NCI-H1417 treated with DMSO at 0.1 percent for 48 hours (cell line): ENCODE results near the gene GDI1.

Source experiments
- DNase-seq: peaks from one replicate; lab custom pipeline; 2025; lab: John Stamatoyannopoulos, UW

The GDI1 gene

DNA sequence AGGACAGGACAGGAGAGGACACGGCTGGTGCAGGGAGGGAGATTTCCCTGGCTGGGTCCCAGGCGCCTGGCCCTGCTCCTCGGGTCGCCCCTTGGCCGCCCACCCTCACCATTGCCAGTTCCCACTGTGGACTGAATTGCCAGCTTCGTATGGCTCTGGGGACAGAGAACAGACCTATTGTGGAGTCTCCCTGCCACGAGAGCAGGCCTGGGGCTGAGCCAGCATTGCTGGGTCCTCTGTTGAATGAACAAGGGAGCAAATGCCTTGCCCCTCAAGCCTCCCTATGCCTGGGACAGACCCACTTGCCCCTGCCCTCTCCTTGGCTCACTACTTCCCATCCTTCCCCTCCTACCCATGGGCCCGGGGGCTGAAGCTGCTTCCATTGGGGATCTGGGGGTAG lies 25.4 kb downstream of the GDI1 start:
- DNase-seq, result no peak

DNA sequence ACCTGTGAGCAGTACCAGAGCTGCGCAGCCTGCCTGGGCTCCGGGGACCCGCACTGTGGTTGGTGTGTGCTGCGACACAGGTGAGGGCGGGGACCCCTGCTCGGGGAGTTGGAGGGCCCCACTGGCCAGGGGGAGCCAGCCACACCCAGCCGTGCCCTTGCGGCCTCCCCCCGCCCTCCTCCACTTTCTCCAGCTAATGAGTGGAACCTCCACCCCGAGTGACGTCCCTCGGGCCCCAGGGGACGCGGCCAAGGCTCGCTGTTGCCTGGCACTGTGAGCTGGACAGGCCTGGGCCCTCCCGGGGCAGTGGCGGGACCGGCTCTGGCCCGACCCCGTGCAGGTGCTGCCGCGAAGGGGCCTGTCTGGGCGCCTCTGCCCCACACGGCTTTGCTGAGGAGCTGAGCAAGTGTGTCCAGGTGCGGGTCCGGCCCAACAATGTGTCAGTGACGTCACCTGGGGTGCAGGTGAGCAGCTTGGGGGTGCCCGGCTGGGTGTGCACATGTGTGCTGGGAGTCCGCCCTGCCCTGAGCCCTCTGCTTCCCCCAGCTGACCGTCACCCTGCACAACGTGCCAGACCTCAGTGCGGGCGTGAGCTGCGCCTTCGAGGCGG lies 26.8 kb downstream of the GDI1 start:
- DNase-seq, result no peak

DNA sequence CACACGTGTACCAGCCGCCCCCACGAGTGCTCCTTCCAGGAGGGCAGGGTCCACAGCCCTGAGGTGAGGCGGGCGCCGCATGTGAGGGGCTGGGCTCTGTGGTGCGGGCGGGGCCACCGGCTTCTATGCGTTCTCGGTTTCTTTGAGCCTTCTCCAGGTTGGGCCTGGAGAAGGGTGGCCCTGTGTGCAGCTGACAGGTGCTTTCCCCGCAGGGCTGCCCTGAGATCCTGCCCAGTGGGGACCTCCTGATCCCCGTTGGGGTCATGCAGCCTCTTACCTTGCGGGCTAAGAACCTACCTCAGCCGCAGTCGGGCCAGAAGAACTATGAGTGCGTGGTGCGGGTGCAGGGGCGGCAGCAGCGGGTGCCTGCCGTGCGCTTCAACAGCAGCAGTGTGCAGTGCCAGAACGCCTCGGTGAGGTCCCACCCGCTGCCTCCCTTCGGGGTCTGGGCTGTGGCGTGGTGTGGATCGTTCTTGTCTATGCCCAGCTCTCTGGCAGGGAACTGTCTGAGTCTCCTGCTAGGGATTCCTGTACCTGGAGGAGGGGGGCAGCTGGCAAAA lies 27.9 kb downstream of the GDI1 start:
- no peak for DNase-seq

DNA sequence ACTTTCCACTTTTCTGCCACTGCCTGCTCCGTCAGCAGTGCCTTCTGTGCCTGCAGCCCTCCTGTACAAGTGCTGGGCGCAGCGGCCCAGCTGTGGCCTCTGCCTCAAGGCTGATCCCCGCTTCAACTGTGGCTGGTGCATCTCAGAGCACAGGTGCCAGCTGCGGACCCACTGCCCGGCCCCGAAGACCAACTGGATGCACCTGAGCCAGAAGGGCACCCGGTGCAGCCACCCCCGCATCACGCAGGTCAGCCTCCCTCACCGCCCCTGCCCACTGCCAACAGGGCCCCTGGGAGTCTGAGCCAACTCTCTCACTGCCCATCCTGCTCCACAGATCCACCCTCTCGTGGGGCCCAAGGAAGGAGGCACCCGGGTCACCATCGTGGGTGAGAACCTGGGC lies 28.6 kb downstream of the GDI1 start:
- DNase-seq, result no peak

DNA sequence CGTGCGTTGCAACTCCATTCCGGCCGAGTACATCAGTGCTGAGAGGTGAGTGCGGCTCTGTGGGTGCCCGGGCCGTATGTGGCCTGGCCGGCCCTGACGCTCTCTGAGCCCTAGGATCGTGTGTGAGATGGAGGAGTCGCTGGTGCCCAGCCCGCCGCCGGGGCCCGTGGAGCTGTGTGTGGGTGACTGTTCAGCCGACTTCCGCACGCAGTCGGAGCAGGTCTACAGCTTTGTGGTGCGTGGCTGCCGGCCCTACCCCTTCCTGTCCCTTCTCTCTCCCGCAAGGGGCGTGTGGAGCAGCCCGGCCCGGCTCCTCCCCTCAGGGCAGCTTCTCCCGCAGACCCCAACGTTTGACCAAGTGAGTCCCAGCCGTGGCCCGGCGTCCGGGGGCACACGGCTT lies 29.1 kb downstream of the GDI1 start:
- no peak for DNase-seq

DNA sequence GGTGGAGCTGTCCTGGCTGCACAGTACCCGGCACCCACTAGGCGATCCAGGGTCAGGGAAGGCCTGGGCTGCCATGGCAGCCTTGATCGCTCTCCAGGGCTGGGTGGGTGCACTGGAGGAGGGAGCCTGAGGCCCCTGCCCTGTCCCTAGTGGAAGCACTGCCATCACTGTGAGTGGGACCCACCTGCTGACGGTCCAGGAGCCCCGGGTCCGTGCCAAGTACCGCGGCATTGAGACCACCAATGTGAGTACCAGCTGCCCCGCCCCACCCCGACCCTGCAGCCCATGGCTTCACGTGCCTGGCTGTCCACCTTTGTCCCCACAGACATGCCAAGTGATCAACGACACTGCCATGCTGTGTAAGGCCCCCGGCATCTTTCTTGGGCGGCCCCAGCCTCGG lies 30.0 kb downstream of the GDI1 start:
- no peak for DNase-seq

DNA sequence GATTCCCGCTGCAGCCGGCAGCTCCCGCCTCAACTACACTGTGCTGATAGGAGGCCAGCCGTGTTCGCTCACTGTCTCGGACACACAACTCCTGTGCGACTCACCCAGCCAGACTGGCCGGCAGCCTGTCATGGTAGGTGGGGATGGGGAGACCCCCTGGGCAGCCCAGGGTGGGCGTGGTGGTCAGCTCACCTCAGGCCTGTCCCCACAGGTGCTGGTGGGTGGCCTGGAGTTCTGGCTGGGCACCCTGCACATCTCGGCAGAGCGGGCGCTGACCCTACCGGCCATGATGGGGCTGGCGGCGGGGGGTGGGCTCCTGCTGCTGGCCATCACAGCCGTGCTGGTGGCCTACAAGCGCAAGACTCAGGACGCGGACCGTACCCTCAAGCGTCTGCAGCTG lies 30.6 kb downstream of the GDI1 start:
- DNase-seq, result no peak

DNA sequence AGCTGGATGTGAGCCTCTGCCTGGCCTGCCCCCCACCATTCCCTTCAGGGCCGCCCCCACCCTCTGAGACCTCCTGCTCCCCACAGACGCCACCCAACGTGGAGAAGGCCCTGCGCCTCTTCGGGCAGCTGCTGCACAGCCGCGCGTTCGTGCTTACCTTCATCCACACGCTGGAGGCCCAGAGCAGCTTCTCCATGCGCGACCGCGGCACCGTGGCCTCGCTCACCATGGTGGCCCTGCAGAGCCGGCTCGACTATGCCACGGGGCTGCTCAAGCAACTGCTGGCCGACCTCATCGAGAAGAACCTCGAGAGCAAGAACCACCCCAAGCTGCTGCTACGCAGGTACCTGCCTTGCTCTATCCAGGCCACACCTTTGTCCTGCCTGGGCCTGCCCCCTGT lies 31.3 kb downstream of the GDI1 start:
- DNase-seq, result no peak

DNA sequence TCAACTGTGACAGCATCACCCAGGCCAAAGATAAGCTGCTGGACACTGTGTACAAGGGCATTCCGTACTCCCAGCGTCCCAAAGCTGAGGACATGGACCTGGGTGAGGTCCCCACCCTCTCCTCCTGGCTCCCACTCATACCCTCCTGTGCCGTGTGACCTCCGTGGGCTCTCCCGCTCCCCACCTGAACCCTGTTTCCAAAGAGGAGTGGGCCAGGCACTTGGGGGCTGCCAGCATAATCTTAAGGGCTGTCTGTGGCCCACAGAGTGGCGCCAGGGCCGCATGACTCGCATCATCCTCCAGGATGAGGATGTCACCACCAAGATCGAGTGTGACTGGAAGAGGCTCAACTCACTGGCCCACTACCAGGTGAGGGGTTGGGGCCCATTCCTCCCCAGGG lies 32.2 kb downstream of the GDI1 start:
- no peak for DNase-seq

DNA sequence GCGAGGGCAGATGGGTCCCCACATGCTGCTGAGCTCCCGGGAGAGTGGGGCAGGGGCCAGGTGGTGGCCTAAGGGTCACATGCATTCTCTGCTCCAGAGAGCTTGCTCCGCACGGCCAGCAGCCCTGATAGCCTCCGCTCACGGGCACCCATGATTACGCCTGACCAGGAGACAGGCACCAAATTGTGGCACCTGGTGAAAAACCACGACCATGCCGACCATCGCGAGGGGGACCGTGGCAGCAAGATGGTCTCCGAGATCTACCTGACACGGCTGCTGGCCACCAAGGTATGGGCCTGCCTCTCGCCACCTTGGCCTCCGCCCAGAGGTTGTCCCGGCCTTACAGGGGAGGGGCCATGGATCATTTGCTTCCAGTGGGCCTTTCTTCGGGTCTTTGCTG lies 32.9 kb downstream of the GDI1 start:
- DNase-seq, result no peak

DNA sequence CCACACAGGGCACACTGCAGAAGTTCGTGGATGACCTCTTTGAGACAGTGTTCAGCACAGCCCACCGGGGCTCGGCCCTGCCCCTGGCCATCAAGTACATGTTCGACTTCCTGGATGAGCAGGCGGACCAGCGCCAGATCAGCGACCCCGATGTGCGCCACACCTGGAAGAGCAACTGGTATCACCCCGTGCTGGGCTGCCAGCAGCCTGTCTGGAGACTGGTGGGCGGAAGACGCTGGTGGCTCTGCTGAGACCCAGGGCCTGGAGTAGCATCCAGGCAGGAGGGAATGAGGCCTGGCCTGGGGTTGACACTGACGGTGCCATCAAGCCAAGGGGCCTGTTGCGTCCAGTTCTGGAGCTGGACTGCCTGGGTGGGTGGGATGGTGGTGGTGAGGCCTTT lies 33.5 kb downstream of the GDI1 start:
- DNase-seq, result no peak

DNA sequence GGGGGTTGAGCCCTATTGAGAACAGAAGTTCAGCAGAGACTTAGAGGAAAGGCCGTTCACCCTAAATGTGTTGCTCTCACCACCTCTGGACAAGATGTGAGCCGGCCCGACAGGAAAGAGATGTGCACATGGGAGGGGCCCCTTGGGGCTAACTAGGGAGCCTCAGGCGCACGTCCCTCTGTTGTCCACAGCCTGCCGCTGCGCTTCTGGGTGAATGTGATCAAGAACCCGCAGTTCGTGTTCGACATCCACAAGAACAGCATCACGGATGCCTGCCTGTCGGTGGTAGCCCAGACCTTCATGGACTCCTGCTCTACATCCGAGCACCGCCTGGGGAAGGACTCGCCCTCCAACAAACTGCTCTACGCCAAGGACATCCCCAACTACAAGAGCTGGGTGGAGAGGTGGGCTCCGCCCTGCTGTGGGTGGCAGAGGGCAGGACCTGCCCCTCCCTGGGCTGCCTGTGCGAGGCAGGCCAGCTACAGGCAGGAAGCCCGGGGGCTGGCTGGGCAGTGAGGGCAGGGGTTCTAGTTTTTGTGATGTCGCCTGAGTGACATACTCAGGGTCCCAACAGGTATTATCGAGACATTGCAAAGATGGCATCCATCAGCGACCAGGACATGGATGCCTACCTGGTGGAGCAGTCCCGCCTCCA lies 34.1 kb downstream of the GDI1 start:
- no peak for DNase-seq

DNA sequence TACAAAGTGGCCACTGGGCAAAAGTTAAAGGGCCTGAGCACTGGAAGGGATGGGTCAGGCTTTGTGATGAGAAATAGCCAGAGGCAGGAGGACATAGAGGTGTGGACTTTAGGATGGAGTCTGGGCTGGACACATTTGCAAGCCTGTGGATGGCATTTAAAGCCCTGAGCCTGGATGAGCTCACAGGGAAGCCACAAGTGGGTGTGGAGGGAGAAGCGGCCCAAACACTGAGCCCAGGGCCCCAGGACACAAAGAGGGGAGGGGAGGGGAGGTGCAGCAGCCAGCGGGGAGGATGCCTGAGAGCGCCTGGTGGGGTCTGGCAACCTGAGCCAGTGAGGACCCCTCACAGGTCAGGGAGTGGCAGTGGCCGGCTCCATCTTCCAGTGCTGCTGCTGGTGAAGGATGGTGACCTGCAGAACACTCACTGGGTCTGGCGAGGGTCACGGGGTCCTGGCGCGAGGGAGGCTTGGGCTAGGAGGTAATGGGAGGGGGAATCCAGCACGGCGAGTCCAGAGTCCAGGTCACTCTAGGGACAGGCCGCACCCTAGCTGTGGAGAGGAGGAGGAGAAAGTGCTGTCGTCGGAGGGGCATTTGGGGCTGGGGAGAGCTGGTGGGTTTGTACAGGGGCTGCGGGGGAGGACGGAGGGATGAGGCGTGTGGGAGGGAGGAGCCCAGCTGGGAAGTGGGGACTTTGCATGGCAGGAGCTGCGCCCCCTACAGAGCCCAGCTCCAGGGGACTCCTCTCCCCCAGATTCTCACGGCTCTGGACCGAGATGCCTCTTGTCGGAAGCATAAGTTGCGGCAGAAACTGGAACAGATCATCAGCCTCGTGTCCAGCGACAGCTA lies 35.1 kb downstream of the GDI1 start:
- DNase-seq, result no peak

DNA sequence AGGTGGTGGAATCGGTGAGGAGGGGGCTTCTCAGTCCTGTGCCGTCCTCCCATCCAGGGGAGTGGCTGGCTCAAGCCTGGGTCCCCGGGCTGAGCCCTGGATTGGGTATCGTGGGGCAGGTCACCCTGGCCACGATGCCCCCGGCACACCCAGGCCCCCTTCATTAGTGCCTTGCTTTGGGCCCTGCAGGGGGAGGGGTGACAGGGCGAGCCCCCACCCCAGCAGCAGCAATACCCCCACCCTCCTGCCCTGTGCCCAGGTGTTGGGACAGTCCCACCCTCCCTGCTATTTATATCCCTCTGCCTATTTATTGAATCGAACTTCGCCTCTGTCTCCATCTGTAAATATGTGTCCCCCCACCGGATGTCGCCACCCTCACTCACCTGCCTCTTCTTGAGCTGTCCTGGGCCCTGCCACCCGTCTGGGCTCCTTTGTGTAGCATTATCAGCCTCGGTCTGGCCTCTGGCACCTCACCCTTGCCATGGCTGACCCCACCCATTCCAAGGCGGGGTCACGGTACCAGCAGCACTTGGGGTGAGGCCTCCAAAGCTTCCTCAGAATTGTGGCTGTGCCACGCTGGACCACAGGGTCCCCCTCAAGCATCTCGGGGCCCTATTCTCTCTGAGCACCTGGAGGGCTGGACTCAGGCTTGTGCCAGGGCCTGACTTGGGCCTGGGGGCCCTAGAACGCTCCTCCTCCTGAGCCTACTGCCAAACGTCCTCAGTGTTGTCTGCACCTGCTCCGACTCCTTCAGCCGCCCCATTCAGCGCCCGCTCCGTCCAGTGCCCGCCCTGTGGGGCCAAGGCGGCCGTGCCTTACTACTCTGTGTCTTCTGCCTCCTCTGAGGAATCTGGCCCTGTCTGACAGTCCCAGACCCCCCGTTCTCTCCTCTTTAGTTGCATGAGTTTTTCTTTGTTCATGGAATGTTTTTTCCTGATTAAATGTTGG lies 36.0 kb downstream of the GDI1 start:
- DNase-seq, result no peak

DNA sequence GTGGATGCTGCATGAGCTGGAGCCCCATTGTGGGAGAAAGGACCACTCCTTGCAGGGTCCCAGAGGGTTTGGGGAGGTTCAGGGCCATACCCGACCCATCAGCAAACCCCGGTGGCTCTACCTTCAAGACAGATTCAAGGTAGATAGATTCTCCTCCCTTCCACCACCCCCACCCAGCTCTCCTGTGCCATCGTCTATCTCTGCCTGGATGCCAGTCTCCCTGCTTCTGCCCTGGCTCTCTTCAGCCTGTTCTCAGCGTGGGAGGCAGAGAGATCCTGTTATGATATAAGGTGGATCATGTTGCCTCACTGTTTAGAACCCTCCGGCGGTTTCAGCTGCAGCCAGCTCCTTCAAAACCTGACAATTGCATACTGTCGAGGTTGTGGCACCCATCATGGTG lies 36.7 kb downstream of the GDI1 start:
- no peak for DNase-seq

DNA sequence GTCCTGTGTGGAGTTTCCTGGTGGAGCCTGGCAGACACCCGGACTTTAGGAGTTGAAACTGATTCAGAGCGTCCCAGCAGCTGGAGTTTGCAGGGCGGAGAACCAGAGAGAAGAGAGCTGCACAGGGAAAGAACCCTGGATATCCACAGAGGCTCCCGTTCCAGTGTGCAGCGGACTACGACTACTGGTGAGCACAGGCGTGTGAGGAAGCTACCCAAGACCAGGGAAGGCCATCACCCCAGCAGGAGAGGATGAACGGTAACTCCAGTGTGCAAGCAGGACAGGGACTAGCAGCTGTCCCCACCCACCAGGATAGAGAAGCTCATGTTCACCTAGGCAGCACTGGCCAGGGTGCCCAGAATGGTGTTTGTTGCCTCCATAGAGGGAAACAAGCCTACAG lies 39.9 kb downstream of the GDI1 start:
- DNase-seq, result no peak

DNA sequence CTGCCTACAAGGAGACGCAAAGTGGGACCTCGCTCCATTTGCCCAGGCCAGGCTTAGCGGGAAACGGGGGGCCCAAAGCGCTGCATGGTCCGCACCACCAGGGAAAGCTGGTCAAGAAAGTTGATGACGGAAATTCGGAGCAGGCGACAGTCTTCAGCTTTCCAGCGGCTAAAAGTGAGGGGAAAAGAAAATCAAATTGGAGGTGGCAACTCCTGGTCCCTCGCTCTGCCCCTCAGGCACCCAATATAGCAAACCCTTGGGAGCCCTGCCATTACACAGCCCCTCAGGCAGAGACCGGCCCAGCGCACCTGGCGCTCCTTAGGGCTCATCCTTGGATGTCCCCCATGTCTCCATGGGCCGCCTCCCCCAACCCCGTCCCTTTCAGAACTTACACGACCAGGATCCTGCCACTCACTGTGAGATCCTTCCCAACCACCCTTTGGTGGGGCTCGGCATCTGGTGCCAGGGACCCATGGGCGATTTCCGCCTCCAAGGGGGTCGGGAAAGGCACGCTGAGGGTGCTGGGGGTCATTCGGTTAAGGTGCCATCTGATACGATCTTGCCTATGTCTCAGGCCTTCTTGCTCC lies 41.0 kb downstream of the GDI1 start:
- no peak for DNase-seq

DNA sequence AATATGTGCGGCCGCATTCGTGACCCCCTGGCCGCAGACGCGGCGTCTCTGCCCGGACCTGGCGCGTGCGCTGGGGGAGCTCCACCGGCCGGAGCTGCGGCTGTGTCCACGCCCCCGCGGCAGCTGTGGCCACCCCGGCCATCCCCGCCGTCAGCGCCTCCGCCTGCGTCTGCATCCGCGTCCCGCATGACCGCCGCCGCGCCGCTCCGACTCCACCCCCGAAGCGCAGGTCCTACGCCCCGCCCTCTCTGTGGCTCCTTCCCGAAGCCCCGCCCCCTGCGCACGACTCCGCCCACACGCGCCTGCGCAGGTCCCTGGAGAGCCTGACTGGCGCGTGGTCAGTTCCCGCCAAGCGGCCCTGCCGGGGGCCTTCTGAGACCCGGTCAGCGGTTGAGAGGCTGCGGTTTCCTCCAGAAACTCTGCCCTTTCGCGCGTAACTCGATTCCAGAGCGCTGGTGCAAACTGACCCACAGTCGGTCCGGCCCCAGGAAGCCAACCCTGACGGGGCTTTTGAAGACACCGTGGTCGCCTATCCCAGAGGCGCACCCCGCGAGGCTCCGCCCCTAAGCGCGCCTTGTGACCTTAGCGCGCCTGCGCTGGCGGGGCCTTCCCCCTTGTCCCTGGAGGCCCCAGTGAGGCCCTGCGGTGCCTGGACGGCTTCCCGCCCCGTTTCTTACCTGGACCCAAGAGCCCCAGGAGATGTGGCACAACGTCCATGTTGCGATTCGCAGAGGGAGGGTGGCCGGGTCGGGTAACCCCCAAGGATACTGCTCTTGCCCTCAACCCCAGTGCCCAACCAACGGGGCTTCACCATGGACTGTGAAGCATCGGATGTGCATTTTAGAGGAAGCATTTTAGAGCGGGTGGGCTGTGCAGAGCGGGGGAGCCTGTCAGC lies 42.0 kb downstream of the GDI1 start, which contains the start of gene LAGE3:
LAGE3 (minus strand) TSS at position 554 of the 895 bp plus-strand sequence; CDS start at position 188, 366 bp downstream.
- DNase-seq, result peak; percentile 57

DNA sequence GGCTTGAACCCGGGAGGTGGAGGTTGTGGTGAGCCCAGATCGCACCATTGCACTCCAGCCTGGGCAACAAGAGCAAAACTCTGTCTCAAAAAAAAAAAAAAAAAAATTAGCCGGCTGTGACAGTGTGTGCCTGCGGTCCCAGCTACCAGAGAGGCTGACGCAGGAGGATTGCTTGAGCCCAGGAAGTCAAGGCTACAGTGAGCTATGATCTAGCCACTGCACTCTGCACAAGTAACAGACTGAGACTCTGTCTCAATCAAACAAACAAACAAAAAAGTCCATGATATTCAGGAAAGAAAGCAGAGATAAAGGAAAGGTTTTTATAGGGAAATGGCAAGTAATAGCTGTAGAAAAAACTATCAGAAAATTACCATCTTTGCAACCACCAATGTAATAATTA lies 44.2 kb downstream of the GDI1 start:
- no peak for DNase-seq

DNA sequence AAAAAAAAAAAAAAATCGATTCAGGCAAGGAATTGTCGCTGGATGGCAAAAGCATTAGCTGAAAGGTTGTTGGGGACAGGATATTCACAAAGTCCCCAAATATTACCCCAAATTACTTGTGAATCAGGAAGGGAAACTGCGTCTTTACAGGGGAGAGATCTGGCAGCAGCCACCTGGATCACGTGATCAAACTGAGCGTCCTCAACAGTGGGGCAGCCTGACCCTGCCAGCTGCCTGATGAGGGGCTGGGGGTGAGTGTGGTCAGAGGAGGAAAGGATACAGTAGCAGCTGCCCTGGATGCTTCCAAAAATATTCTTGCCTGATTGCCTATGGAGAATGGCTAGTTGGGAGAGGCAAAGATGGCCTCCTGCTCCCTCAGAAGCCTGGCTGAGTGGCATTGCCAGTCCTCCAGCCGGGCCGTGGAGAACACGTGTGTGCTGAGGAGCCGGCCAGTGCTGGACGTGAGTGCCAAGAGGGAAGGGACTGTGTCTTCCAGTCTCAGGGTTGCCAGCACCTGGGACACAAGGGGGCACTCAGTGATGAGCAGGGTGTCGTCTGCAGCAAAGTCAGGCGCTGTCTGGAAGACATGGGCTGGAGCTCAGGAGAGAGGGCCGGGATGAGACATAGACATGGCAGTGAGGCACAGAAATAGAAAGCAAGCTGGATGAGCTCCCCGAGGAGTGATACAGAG lies 45.1 kb downstream of the GDI1 start:
- no peak for DNase-seq
